ENCODE measurements around the gene ANKRD44.

ANKRD44 gene

DNA sequence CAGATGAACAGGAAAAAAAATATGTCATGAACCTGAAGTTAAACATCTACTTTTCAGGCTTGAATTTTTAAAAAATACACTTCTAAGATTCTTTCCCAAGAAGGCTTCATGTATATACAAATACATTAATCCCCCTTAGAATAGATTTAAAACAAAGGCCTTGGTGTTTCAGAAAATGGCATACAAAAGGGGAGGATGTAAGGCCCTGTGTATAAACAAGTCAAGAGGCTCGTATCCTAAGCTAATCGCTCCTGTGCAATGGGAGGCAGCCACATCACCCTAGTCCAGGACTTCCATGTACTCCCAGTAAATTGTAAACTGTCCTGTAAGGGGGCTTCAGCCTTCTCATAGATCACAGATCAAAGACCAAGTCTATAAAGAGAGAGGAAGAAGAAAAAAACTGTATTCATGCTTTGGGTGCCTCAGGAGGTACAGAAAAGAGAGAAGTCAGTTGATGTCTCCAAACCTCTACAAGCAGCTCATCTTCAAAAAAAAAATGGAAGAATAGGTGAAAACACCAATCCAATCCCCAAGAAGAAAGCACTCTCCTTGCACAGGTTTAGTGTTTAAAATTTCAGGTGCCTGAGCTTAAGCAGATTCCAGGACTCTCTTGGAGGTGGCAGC, 53.9 kb downstream of the ANKRD44 start:
- H3K18ac ChIP-seq (ENCODE audit: low read length), result no peak overlapping the region
- H2AFZ ChIP-seq (ENCODE audit: insufficient read depth, low read length, poor library complexity), result no peak overlapping the region
- H3K4ac ChIP-seq (ENCODE audit: low read depth, low read length), result no peak overlapping the region
- no peak overlapping the region for H2AK5ac ChIP-seq (ENCODE audit: low read length)
- H3K79me1 ChIP-seq (ENCODE audit: low read length), result no peaks in the 10 kb centered on the region
- H2BK5ac ChIP-seq (ENCODE audit: low read depth, low read length, poor library complexity), result no peak overlapping the region
- H4K91ac ChIP-seq (ENCODE audit: low read depth, low read length), result no peak overlapping the region
- H3K36me3 ChIP-seq (ENCODE audit: control insufficient read depth in 1 of 2, insufficient read depth in 2 of 2, low read length in 2 of 2), result no peaks in the 10 kb centered on the region
- H3K27ac ChIP-seq (ENCODE audit: low read depth, low read length), result no peak overlapping the region
- H3K4me1 ChIP-seq (ENCODE audit: control insufficient read depth in 1 of 2, insufficient read depth in 2 of 2, low read length in 2 of 2), result peaks cover 4% of the 10 kb centered on the region in 2 experiments
- H3K9me3 ChIP-seq (ENCODE audit: insufficient read depth, low read depth, low read length), result no peaks in the 10 kb centered on the region
- whole genome bisulfite sequencing (ENCODE audit: extremely low coverage, insufficient coverage, insufficient read length), result no CpG with 5 or more reads among the region's 2 CpGs
- DNase-seq, result no peak
- no peak overlapping the region for H3K14ac ChIP-seq (ENCODE audit: low read length)
- no peak overlapping the region for H3K4me2 ChIP-seq (ENCODE audit: low read length)
- no peaks in the 10 kb centered on the region for H3K27me3 ChIP-seq (ENCODE audit: insufficient read depth, low read length)
- no peak overlapping the region for H2BK120ac ChIP-seq (ENCODE audit: insufficient read depth, low read length, poor library complexity)
- H2BK12ac ChIP-seq (ENCODE audit: low read length), result no peak overlapping the region
- H3K23ac ChIP-seq (ENCODE audit: low read length), result no peak overlapping the region
- H4K12ac ChIP-seq (ENCODE audit: low read depth, low read length), result no peak overlapping the region
- no peak overlapping the region for H4K8ac ChIP-seq (ENCODE audit: low read depth, low read length)
- H3K9ac ChIP-seq (ENCODE audit: low read length), result no peak overlapping the region
- no peaks in the 10 kb centered on the region for H3K79me2 ChIP-seq (ENCODE audit: control insufficient read depth, insufficient read depth, low read length, poor library complexity)
- H3K4me3 ChIP-seq (ENCODE audit: low read depth, low read length), result no peak overlapping the region

DNA sequence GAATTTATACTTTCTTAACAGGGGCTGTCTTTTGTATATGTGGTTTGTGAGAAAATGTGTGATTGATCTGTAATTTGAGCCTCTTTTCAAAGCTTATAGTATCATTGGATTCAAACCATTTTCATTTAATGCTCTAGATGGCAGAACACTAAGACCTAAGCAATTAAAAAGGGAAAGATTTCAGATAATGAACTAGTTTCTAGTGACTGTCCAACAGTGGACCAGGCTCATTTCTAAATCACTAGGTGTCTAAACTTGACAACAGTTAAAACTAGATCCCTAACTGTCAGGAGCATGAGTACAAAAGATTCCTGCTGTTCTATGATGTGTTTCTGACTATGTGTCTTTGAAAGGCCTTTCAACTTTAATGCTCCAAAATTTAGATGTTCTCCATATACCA, 54.6 kb downstream of the ANKRD44 start:
- no peaks in the 10 kb centered on the region for H3K79me2 ChIP-seq (ENCODE audit: control insufficient read depth, insufficient read depth, low read length, poor library complexity)
- H3K4me1 ChIP-seq (ENCODE audit: control insufficient read depth in 1 of 2, insufficient read depth in 2 of 2, low read length in 2 of 2), result peaks cover 4% of the 10 kb centered on the region in 2 experiments
- H3K4me3 ChIP-seq (ENCODE audit: low read depth, low read length), result no peak overlapping the region
- DNase-seq, result no peak
- no peak overlapping the region for H2AFZ ChIP-seq (ENCODE audit: insufficient read depth, low read length, poor library complexity)
- H2BK12ac ChIP-seq (ENCODE audit: low read length), result no peak overlapping the region
- no peak overlapping the region for H2AK5ac ChIP-seq (ENCODE audit: low read length)
- H3K9ac ChIP-seq (ENCODE audit: low read length), result no peak overlapping the region
- no peak overlapping the region for H3K18ac ChIP-seq (ENCODE audit: low read length)
- no peak overlapping the region for H2BK120ac ChIP-seq (ENCODE audit: insufficient read depth, low read length, poor library complexity)
- no peaks in the 10 kb centered on the region for H3K27me3 ChIP-seq (ENCODE audit: insufficient read depth, low read length)
- H3K9me3 ChIP-seq (ENCODE audit: insufficient read depth, low read depth, low read length), result no peaks in the 10 kb centered on the region
- H3K36me3 ChIP-seq (ENCODE audit: control insufficient read depth in 1 of 2, insufficient read depth in 2 of 2, low read length in 2 of 2), result no peaks in the 10 kb centered on the region
- H3K14ac ChIP-seq (ENCODE audit: low read length), result no peak overlapping the region
- no peak overlapping the region for H3K4me2 ChIP-seq (ENCODE audit: low read length)
- H3K4ac ChIP-seq (ENCODE audit: low read depth, low read length), result no peak overlapping the region
- no peak overlapping the region for H3K23ac ChIP-seq (ENCODE audit: low read length)
- no peak overlapping the region for H4K91ac ChIP-seq (ENCODE audit: low read depth, low read length)
- no peak overlapping the region for H4K8ac ChIP-seq (ENCODE audit: low read depth, low read length)
- H3K79me1 ChIP-seq (ENCODE audit: low read length), result no peaks in the 10 kb centered on the region
- H2BK5ac ChIP-seq (ENCODE audit: low read depth, low read length, poor library complexity), result no peak overlapping the region
- no peak overlapping the region for H4K12ac ChIP-seq (ENCODE audit: low read depth, low read length)
- H3K27ac ChIP-seq (ENCODE audit: low read depth, low read length), result no peak overlapping the region

DNA sequence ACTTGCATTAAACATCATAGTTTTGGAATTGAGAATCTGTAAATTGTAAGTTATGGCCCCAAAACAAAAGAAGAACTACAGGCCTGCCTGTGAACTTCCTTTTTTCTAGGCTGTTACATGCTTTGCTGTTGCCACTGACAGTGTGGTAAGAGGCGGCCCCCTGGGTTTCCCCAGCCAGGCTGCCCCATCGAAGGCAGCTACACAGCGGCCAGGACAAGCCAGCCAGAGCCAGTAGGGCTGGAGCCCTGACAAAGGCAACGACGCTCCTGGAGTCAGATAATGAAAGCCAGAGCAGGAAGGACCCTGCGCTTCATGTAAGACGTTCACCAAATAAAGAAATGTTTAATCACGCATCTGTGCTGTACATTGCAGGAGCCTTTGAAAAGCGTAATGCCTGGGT, 55.0 kb downstream of the ANKRD44 start:
- Histone ChIP-seq H3K4ac (ENCODE audit: low read depth, low read length) (no peak overlapping the region), H3K9me3 (ENCODE audit: insufficient read depth, low read depth, low read length) (no peaks in the 10 kb centered on the region), H3K79me2 (ENCODE audit: control insufficient read depth, insufficient read depth, low read length, poor library complexity) (no peaks in the 10 kb centered on the region), H3K4me3 (ENCODE audit: low read depth, low read length) (no peak overlapping the region), H3K23ac (ENCODE audit: low read length) (no peak overlapping the region), H2BK12ac (ENCODE audit: low read length) (no peak overlapping the region), H3K27ac (ENCODE audit: low read depth, low read length) (no peak overlapping the region), H3K18ac (ENCODE audit: low read length) (no peak overlapping the region), H3K4me2 (ENCODE audit: low read length) (no peak overlapping the region), H4K12ac (ENCODE audit: low read depth, low read length) (no peak overlapping the region), H2AK5ac (ENCODE audit: low read length) (no peak overlapping the region), H3K79me1 (ENCODE audit: low read length) (no peaks in the 10 kb centered on the region), H4K8ac (ENCODE audit: low read depth, low read length) (no peak overlapping the region), H3K4me1 (ENCODE audit: control insufficient read depth in 1 of 2, insufficient read depth in 2 of 2, low read length in 2 of 2) (peaks cover 4% of the 10 kb centered on the region in 2 experiments), H2AFZ (ENCODE audit: insufficient read depth, low read length, poor library complexity) (no peak overlapping the region), H2BK120ac (ENCODE audit: insufficient read depth, low read length, poor library complexity) (no peak overlapping the region), H3K9ac (ENCODE audit: low read length) (no peak overlapping the region), H4K91ac (ENCODE audit: low read depth, low read length) (no peak overlapping the region), H3K14ac (ENCODE audit: low read length) (no peak overlapping the region), H2BK5ac (ENCODE audit: low read depth, low read length, poor library complexity) (no peak overlapping the region), H3K27me3 (ENCODE audit: insufficient read depth, low read length) (no peaks in the 10 kb centered on the region), H3K36me3 (ENCODE audit: control insufficient read depth in 1 of 2, insufficient read depth in 2 of 2, low read length in 2 of 2) (no peaks in the 10 kb centered on the region)
- WGBS (ENCODE audit: extremely low coverage, insufficient coverage, insufficient read length), result no CpG with 5 or more reads among the region's 9 CpGs
- DNase-seq, result peak; percentile 13 to 32

DNA sequence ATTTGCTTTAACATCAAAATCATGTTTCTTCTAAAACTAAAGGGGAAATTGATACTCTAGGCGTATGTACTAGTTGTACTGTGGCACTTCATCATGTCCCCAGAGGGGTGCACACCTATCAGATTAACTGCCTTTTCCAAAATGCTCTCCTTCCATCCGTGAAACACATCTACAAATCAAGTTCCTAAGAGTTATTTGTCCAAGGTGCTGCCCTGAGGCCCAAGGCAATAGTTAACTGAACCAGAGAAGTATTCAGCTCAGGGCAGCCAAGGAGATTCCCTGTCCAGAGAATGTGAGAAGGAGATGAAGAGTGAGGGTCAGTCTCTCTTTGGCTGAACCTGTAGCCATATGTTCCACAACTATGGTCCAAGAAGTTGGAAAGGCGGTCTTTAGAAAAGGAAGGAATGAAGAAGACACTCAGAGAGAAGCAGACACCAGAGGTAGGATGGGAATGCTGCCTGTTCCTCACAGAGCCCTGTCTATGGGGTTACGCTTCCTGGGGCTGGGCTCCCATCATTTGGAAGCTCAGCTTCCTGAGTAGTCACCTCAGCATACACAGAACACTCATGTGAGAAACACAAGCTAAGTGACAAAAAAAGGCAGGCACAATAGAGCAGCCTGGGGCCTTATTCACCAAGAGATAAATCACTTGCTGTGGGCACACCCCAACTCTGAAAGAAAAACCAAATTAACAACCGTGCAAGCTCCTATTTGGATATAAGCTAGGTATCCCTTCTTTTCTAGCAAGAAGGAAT, 55.6 kb downstream of the ANKRD44 start:
- no peak overlapping the region for H3K4ac ChIP-seq (ENCODE audit: low read depth, low read length)
- no peak overlapping the region for H3K23ac ChIP-seq (ENCODE audit: low read length)
- H2AFZ ChIP-seq (ENCODE audit: insufficient read depth, low read length, poor library complexity), result no peak overlapping the region
- WGBS (ENCODE audit: extremely low coverage, insufficient coverage, insufficient read length), result no CpG with 5 or more reads among the region's 5 CpGs
- H3K9ac ChIP-seq (ENCODE audit: low read length), result no peak overlapping the region
- no peak overlapping the region for H2BK12ac ChIP-seq (ENCODE audit: low read length)
- H2BK5ac ChIP-seq (ENCODE audit: low read depth, low read length, poor library complexity), result no peak overlapping the region
- no peaks in the 10 kb centered on the region for H3K79me1 ChIP-seq (ENCODE audit: low read length)
- H4K91ac ChIP-seq (ENCODE audit: low read depth, low read length), result no peak overlapping the region
- no peak overlapping the region for H3K4me2 ChIP-seq (ENCODE audit: low read length)
- no peak overlapping the region for H3K4me3 ChIP-seq (ENCODE audit: low read depth, low read length)
- H4K8ac ChIP-seq (ENCODE audit: low read depth, low read length), result no peak overlapping the region
- peaks cover 4% of the 10 kb centered on the region in 2 experiments for H3K4me1 ChIP-seq (ENCODE audit: control insufficient read depth in 1 of 2, insufficient read depth in 2 of 2, low read length in 2 of 2)
- H4K12ac ChIP-seq (ENCODE audit: low read depth, low read length), result no peak overlapping the region
- H3K27ac ChIP-seq (ENCODE audit: low read depth, low read length), result no peak overlapping the region
- no peak overlapping the region for H3K18ac ChIP-seq (ENCODE audit: low read length)
- DNase-seq, result no peak
- H3K79me2 ChIP-seq (ENCODE audit: control insufficient read depth, insufficient read depth, low read length, poor library complexity), result no peaks in the 10 kb centered on the region
- no peaks in the 10 kb centered on the region for H3K9me3 ChIP-seq (ENCODE audit: insufficient read depth, low read depth, low read length)
- no peak overlapping the region for H2BK120ac ChIP-seq (ENCODE audit: insufficient read depth, low read length, poor library complexity)
- no peak overlapping the region for H2AK5ac ChIP-seq (ENCODE audit: low read length)
- no peaks in the 10 kb centered on the region for H3K27me3 ChIP-seq (ENCODE audit: insufficient read depth, low read length)
- no peaks in the 10 kb centered on the region for H3K36me3 ChIP-seq (ENCODE audit: control insufficient read depth in 1 of 2, insufficient read depth in 2 of 2, low read length in 2 of 2)
- H3K14ac ChIP-seq (ENCODE audit: low read length), result no peak overlapping the region

Data from trophoblast cell (in vitro differentiated cells and primary cell).